GM18499 (cell line): ENCODE data around the gene RBBP8.

Source experiments
- ATAC-seq: cut with Tn5 transposase; IDR thresholded peaks from one replicate; pipeline ENCODE4 v1.9.1; 2021; ENCODE audit warnings: moderate number of reproducible peaks; ENCODE audit not compliant: insufficient read depth, unreplicated experiment

Gene RBBP8

DNA sequence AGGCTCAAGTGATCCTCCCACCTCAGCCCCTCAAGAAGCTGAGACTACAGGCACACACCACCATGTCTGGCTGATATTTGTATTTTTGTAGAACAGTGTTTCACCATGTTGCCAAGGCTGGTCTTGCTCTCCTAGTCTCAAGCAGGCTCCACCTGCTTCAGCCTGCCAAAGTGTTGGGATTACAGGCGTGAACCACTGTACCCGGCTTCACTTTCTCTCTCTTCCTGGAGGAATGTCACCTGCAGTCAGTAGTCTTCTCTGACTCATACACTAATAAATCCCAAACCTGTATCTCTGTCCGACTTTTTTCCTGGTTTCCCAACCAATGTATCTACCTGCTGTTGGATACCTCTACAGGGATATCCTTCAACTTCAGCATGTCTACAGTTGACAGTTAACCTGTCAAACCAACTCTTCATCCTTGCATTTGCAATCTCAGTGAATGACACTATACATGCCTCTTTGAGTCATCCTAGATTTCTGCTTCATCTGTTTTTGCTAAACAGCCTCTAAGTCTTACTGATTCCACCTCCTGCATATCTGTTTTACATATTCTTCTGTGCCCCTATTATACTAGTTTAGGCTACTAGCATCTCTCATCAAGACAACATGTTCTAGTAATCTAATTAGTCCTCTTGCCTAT is 54.5 kb downstream of the RBBP8 start:
- no peak for ATAC-seq

DNA sequence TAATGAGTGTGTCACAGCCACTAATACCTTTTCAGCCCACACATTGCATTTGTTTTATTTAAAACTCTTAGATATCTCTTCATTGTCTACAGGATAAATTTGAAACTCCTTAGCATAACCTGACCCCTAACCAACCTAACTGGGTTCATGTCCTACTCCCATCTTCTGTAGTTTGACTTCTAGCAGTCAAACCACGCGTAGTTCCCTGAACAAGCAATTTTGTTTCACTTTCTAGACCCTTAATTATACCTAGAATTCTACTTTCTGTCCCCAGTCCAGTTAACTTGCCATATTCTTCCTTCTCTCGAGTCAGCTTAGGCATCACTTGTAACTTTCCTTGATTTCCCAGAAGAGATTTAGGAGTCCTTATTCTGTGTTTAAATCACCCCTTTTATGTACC is 55.1 kb downstream of the RBBP8 start:
- ATAC-seq = no peak

DNA sequence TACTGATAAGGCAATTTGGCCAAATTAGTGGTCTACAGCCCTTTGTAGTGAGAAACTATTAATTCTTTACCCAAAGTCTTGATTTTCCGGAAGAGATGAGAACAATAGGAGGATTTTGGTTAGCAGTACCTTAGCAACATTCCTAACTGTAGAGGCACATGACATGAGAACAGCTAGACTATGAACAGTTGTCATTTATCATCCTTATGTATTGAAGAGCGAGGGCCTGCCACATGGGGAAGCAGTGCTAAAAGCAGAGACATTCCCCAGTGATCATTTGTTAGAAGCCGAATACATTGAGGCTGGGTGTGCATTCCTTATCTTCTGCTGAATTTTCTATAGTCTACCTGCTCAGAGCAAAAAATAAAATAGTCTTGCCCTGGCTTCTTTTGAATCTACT is 65.2 kb downstream of the RBBP8 start:
- no peak for ATAC-seq

DNA sequence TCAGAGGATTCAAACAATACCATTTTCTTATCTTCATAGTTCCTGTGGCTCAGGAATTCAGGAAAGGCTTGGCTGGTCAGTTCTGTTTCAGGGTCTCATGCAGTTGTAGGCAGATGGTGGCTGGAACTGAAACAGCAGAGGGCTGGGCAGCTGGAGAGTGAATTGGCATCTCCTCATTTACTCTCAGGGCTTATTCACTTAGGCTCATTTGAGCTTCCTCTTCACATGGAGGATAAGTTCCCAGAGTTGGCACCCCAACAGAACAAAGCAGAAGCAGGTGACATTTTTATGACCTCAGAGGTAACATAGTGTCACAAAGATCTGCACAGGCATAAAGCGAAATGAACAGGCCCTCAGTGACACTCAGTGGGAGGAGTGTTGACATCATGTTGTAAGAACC is 66.1 kb downstream of the RBBP8 start:
- ATAC-seq = no peak

DNA sequence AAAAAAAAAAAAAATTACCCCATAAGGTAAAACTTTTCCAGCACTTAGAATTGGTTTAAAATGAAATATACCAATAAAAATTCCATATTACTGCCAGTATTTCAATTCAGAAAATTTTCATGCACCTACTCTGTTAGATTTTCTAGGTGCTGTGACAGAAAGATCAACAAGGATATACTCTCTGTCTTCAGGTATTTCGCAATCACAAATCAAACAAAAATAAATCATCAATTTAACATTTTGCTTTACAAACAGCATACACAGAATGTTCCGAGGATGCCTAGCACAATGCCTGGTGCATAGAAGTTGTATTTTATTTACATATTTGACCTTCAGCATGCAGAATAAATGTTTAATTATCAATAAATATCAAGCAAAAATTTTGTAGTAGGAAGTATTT is 66.5 kb downstream of the RBBP8 start:
- ATAC-seq = no peak

DNA sequence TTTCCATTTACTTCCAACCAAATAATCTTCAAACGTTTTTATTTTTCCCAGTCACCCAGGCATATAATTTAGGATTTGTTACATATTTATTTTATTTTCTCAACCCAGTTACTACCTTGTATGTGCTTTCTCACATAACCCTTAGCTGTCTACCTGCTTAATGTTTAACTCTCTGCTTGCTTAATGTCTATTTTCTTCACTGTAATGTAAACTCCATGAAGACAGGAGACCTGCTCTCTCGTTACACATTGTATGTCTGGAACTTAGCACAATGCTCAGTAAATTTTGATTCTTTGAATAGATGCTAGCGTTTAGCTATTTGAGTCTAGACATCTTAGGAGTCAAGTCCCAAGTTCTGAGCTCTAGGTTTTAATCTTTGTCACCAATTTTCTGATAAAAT is 70.2 kb downstream of the RBBP8 start:
- ATAC-seq = no peak

DNA sequence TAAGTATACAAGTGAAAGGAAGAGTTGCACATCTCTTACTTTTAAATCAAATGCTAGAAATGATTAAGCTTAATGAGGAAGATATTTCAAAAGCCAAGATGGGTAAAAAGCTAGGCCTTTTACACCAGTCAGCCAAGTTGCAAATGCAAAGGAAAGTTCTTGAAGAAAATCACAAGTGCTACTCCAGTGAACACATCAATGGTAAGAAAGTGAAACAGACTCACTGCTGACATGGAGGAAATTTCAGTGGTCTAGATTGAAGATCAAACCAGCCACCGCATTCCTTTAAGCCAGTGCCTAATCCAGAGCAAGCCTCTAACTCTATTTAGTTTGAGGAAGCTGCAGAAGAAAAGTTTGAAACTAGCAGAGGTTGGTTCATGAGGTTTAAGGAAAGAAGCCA is 79.1 kb downstream of the RBBP8 start:
- ATAC-seq = no peak

DNA sequence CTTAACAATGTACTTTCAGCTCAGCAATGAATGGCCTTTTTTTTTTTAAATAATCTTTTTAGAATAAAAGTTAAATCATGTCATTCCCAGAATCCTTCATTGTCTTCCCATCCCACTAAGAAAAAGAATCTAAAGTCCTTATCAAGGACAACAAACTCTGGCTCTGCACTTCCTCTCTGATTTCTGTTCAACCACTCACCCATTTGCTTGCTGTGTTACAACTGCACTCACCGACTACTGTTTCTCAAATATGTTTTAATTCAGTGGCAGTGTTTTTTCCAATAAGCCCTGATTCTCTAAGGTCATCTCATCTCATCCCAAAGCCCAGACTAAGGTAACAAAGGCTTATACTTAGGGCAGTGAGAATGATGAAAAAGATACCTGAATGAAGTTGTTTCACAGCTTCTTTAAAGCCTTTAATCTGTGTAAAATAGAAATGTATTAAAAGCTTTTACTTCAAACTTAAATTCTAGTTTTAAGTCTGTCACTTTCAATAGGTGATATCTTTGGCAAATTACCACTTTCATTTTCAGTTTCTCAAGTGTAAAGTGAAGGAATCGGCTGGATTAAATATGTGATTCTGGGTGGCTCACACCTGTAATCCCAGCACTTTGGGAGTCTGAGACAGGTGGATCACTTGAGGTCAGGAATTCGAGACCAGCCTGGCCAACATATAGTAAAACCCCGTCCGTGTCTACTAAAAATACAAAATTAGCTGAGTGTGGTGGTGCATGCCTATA is 87.6 kb downstream of the RBBP8 start:
- ATAC-seq = no peak

DNA sequence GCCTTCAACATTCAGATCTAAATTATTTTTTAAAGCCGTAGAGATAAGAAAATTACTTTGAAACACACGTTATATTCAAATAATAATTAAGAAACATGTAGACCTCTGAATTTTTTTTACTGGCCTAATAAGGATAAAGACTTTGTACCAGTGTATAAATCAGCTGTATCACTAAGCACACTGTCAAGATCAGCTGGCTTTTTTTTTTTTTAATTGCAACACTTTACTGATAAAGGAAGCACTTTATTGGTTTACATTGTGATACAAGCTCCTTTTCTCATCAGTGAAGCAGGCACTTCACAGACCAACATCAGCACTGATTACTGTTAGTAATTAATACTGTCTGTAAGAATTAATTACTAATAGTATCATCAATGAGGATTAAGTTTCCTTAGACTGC is 88.5 kb downstream of the RBBP8 start:
- ATAC-seq = no peak

DNA sequence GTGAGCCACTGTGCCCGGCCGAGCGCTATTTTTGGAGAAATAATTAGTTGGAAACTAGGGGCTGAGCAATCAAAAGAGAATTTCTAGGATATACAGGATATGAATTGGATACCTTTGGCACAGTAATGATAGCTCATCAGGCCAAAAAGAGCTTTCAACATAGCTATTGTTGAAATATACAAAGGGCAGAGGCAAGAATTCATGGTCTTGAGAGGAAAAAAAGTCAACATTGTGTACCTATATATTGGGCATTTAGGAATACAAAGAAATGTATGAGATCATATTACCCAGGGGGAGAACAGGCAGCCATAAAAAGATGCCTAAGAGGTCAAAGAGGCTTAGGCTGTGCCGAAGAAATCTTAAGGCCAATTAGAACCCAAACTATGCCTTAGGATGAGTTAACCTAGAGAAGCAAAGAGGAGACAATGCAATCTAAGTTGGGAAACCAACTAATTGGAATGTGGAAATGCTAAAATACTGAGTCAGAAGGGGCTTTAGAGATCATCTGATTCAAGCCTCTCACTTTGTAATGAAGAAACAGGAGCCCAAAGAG is 99.0 kb downstream of the RBBP8 start:
- no peak for ATAC-seq

DNA sequence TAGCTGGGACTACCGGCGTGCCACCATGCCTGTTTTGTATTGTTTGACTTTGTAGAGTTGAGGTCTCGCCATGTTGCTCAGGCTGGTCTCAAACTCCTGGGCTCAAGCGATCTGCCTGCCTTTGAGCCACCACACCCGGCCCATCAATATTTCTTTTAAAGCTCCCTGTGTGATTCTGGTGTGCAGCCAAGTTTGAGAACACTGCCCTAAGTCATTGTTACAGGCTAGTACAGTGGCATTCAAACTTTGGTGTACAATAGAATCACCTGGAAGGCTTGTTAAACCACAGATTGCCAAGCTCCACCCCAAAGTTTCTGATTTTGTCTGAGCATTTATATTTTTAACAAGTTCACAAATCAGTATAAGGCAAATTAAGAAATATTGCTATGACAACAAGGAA is 99.9 kb downstream of the RBBP8 start:
- ATAC-seq = no peak

DNA sequence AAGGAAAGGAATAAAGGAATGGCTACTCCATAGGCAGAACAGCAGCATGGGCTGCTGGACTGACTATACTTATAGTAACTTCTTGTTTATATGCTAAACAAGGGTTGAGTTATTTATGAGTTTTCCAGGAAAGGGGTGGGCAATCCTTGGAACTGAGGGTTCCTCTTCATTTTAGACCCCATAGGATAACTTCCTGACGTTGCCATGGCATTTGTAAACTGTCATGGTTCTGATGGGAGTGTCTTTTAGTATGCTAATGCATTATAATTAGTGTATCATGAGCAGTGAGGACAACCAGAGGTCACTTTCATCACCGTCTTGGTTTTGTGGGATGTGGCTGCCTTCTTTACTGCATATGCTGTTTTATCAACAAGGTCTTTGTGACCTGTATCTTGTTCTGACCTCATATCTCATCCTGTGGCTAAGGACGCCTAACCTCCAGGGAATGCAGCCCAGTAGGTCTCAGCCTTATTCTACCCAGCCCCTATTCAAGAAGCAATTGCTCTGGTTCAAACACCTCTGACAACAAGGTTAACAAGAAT is 103.6 kb downstream of the RBBP8 start:
- ATAC-seq = no peak

DNA sequence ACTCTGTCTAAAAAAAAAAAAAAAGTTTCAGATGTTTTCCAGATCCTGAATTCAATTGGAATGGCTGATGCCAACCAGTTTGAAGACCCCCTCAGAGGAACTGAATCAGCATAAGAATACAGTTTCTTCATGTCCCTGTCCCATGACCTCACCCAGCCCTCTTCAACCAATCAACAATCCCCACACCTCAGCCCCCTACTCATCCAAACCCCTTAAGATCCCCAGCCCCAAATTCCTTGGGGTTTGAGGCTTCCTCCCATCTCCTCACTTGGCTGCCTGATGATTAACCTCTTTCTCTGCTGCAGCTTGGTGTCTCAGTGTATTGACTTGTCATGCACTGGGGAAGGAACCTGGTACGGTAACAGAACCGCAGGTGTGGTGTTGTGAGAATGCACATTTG is 104.5 kb downstream of the RBBP8 start:
- ATAC-seq = no peak

DNA sequence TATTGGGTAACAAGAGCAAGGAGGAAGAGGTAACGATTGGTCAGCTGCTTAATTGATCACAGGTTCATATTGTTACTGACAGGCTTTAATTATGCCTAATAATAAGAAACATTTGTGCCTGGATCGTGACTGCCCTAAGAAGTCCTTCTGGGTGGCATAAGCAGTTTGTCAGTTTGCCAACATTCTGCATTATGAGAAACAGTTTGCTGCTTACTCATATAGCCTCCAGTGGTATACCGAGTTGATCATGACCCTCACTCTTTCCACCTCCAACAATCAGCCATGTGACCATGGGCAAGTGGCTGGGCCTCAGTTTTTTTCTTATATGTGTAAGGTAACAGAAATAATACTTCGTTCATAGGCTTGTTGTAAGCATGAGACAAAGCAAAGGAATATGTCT is 105.6 kb downstream of the RBBP8 start:
- ATAC-seq = no peak

DNA sequence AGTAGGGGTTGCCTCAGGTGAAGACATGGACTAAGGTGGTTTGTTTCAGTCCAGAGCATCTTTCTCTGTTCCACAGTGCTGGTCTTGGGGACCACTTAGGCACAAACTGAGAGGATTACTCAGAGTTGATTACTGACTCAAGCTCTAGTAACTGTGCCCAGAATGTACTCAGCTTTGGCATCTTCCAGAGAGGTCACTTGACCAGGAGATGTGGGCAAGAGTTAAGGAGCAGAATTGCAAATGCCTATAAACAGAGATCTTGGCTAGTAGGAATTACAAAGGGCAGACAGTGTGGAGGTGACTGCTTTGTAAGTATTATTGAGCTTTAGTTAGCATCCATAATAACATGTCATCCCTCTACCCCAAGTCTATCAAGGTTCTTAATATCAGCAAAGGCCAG is 109.0 kb downstream of the RBBP8 start:
- no peak for ATAC-seq

DNA sequence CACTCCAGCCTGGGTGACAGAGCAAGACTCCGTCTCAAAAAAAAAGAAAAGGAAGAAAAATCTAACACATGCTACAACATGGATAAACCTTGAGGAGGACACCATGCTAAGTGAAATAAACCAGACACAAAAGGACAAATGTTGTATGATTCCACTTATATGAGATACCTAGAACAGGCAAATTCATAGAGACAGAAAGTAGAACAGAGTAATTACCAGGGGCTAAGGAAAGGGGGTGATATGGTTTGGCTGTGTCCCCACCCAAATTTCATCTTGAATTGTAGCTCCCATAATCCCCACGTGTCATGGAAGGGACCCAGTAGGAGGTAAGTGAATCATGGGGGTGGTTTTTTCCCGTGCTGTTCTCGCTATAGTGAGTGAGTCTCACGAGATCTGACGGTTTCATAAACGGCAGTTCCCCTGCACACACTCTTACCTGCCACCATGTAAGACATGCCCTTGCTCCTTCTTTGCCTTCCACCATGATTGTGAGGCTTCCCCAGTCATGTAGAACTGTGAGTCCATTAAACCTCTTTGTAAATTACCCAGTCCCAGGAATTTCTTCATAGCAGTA is 110.8 kb downstream of the RBBP8 start:
- no peak for ATAC-seq

DNA sequence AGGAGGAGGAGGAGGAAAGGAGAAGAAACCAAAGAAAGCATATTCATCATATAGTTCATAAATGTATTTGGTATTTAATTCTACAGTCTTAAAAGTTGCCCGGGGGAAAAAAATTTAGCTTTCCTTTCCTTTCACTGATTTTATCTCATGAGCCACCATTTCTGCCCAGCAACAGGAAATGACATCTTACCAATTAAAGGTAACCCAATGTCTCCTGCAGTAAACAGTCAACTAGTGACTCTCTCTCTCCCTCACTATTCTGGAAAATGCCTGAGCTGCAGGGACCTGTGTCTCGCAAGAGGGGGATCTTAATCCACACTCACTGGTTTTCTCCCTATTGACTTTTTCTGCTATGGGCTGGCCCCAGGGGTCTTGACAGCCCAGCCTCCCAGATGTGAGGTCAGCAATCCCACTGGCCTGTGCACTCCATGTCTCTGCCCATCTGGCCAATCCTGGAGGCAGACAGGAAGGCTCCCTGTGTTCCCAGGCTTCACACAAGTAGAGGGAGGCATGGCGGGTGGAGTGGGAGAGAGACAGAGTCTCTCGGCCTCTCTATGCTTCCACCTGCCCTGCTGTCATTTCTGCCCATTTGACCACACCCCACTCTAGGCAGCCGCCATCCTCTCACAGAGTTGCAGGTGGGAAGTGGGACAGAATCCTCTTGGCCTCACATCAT is 116.7 kb downstream of the RBBP8 start:
- ATAC-seq = no peak

DNA sequence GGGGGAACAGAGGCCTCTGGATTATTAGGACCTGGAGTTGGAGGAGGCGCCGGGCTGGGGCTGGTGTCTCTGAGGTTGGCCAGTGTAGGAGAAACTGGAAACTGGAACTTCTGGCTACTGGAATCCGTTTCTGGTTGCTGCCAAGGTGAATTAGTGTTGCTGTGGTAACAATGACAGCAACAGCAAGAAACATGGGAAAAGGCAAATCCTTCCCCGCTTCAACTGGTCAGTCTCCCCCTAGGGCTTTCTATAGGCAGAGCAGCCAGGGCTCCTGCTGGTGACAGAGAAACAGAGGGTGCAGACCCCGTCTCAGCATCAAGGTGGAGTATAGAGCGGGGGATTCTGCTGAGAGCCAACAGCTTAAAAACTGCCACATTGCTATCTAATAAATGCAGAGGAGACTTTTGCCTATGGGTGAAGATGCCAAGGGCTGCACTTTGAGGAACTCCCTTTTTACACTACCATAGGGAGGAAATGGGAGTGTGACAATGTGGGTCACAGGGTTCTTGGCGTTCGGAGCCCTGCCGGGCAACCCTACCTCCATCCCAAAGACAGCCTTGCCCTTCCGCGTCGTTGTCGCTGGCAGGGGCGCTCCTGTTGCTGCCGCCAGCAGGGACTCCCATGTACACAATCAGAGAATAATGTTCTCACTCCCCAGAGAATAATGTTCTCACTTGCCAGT is 120.8 kb downstream of the RBBP8 start:
- ATAC-seq = no peak

DNA sequence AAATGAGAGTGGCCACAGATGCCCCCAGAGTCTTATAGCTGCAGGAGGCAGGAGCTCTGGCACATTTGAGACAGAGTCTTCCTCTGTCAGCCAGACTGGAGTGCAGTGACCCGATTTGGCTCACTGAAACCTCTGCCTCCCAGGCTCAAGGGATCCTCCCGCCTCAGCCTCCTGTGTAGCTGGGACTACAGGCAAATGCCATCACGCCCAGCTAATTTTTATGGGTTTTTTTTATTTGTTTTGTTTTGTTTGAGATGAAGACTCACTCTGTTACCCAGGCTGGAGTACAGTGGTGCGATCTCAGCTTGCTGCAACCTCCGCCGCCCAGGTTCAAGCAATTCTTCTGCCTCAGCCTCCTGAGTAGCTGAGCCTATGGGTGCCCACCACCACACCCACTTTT is 121.4 kb downstream of the RBBP8 start:
- ATAC-seq = no peak

DNA sequence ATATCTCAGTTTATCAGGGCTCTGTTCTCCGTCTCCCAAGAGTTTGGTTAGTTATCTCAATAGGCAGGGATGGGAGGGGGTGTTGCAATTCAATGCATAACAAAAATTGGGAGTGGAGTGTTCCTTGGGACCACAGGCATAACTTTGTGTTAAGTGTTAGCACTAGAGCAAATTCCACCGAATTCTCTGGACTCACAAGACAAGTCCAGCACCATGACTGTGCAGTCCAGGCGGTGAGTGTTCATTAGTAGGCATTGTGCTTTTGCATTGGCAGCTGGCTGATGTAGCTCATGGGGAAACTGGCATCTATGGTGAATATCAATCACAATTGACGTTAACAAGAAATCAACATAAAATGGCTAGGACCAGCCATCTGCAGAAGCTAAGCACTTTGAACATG is 123.2 kb downstream of the RBBP8 start:
- ATAC-seq = no peak
